Measurements from ENCODE around the gene HENMT1. TPM values are rescaled to one million over a fixed set of nuclear protein-coding genes. Genes with fewer than 3 reads are reported as not detected.

HENMT1 gene
- total RNA-seq, 1 experiment from 2014 or later, result not detected

DNA sequence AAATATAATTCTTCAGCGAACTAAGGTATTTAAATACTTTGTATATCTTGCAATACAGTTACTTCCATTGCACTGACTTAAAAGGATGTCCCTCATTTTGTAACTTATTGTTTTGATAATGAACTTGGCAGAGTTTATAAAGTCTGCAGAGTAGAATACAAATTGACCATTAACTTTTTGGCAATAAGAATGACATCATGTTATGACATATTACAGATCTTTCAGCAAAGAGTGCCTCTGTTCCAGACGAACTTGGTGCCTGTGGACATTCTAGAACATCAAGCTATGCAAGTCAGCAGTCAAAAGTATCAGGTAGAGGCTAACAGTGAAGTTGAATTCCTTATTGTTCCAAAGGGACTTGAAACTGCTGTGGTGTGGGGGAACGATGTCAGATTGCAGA is 32.9 kb downstream of the HENMT1 start:
- no peaks in the 10 kb centered on the region for H3K9me3 Mint-ChIP-seq (ENCODE audit: unreplicated experiment)
- no peak overlapping the region for H3K27ac Mint-ChIP-seq (ENCODE audit: low read depth, unreplicated experiment)
- no peaks in the 10 kb centered on the region for H3K36me3 Mint-ChIP-seq (ENCODE audit: insufficient read depth, unreplicated experiment)
- no TSS peak for BruUV-seq (replicated peaks)
- no peak for DNase-seq (ENCODE audit: unreplicated experiment)
- H3K4me1 Mint-ChIP-seq (ENCODE audit: insufficient read depth, unreplicated experiment), result no peaks in the 10 kb centered on the region
- H3K4me3 Mint-ChIP-seq (ENCODE audit: unreplicated experiment), result no peak overlapping the region
- intact Hi-C loops (cut with micrococcal nuclease), result no loop called here
- ChIA-PET POLR2A (interaction anchor here (1.5 kb wide), 1 partner anchor 10 kb away, joined by 3 read pairs; no protein-coding TSS in a partner anchor), CTCF (no interaction called here)
- TF ChIP-seq, protein P1, sequence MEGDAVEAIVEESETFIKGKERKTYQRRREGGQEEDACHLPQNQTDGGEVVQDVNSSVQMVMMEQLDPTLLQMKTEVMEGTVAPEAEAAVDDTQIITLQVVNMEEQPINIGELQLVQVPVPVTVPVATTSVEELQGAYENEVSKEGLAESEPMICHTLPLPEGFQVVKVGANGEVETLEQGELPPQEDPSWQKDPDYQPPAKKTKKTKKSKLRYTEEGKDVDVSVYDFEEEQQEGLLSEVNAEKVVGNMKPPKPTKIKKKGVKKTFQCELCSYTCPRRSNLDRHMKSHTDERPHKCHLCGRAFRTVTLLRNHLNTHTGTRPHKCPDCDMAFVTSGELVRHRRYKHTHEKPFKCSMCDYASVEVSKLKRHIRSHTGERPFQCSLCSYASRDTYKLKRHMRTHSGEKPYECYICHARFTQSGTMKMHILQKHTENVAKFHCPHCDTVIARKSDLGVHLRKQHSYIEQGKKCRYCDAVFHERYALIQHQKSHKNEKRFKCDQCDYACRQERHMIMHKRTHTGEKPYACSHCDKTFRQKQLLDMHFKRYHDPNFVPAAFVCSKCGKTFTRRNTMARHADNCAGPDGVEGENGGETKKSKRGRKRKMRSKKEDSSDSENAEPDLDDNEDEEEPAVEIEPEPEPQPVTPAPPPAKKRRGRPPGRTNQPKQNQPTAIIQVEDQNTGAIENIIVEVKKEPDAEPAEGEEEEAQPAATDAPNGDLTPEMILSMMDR (IDR thresholded peaks at IDR 0.05; ENCODE audit: unreplicated experiment), result no peak
- H3K27me3 Mint-ChIP-seq (ENCODE audit: insufficient read depth, unreplicated experiment), result no peaks in the 10 kb centered on the region

- Mint-ChIP-seq H3K27ac (ENCODE audit: low read depth, unreplicated experiment) (no peak overlapping the region), H3K4me3 (ENCODE audit: unreplicated experiment) (no peak overlapping the region), H3K9me3 (ENCODE audit: unreplicated experiment) (no peaks in the 10 kb centered on the region), H3K27me3 (ENCODE audit: insufficient read depth, unreplicated experiment) (no peaks in the 10 kb centered on the region), H3K36me3 (ENCODE audit: insufficient read depth, unreplicated experiment) (no peaks in the 10 kb centered on the region), H3K4me1 (ENCODE audit: insufficient read depth, unreplicated experiment) (no peaks in the 10 kb centered on the region)
- intact Hi-C loops (cut with micrococcal nuclease), result no loop called here
- no TSS peak for BruUV-seq (replicated peaks)
- ChIA-PET POLR2A (no interaction called here), CTCF (no interaction called here)
- DNase-seq (ENCODE audit: unreplicated experiment), result no peak
- TF ChIP-seq, protein P1 (IDR thresholded peaks at IDR 0.05; ENCODE audit: unreplicated experiment), result no peak
Measured at GRCh38 chr1:108627256-108627655, 33.6 kb downstream of the HENMT1 start.

DNA sequence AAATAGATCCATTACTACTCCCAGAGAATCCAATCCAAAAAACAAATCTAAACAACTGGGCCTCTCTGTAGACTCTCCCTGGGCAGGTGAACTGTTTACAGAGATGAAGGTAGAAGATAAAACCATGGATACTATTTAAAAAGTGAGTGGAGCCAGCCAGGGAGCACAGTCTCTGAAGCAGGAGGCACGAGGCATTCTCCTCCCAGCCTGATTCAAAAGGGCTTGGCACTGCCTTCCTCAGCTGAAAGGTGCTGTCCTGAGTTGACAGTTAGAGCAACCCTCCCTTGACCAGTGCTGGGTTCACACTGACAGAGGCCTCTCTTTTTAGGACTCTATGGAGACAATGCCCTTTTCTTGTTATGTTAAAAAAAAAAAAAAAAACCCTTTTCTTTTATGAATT is 36.8 kb downstream of the HENMT1 start:
- POLR2A ChIA-PET, result no interaction called here
- Mint-ChIP-seq H3K36me3 (ENCODE audit: insufficient read depth, unreplicated experiment) (no peaks in the 10 kb centered on the region), H3K4me1 (ENCODE audit: insufficient read depth, unreplicated experiment) (no peaks in the 10 kb centered on the region), H3K9me3 (ENCODE audit: unreplicated experiment) (no peaks in the 10 kb centered on the region), H3K27me3 (ENCODE audit: insufficient read depth, unreplicated experiment) (no peaks in the 10 kb centered on the region), H3K27ac (ENCODE audit: low read depth, unreplicated experiment) (no peak overlapping the region), H3K4me3 (ENCODE audit: unreplicated experiment) (no peak overlapping the region)
- intact Hi-C loops (cut with micrococcal nuclease), result no loop called here
- TF ChIP-seq, protein P1 (IDR thresholded peaks at IDR 0.05; ENCODE audit: unreplicated experiment), result no peak
- DNase-seq (ENCODE audit: unreplicated experiment), result no peak
- BruUV-seq (replicated peaks), result no TSS peak
- CTCF ChIA-PET, result interaction anchor here (1.2 kb wide), 1 partner anchor 19 kb away, joined by 3 read pairs; no protein-coding TSS in a partner anchor

DNA sequence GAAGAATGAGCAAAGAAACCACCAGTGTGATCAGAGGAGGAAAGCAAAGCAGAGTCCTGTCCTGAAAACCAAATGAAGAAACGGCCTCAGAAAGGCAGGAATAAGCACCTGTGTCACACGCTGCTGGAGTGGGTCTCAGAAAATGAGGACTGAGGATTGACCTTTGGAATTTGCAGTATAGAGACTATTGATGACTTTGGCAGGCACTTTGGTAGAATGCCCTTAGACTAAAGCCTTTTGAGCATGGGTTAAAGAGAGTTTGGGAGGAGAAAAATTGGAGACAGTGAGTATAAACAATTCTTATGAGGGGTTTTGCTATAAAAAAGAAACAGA is 43.2 kb downstream of the HENMT1 start:
- H3K27ac Mint-ChIP-seq (ENCODE audit: low read depth, unreplicated experiment), result no peak overlapping the region
- intact Hi-C loops (cut with micrococcal nuclease), result no loop called here
- H3K36me3 Mint-ChIP-seq (ENCODE audit: insufficient read depth, unreplicated experiment), result no peaks in the 10 kb centered on the region
- ChIA-PET CTCF (no interaction called here), POLR2A (no interaction called here)
- H3K27me3 Mint-ChIP-seq (ENCODE audit: insufficient read depth, unreplicated experiment), result no peaks in the 10 kb centered on the region
- DNase-seq (ENCODE audit: unreplicated experiment), result no peak
- H3K9me3 Mint-ChIP-seq (ENCODE audit: unreplicated experiment), result no peaks in the 10 kb centered on the region
- TF ChIP-seq, protein P1 (IDR thresholded peaks at IDR 0.05; ENCODE audit: unreplicated experiment), result no peak
- no peak overlapping the region for H3K4me3 Mint-ChIP-seq (ENCODE audit: unreplicated experiment)
- H3K4me1 Mint-ChIP-seq (ENCODE audit: insufficient read depth, unreplicated experiment), result no peaks in the 10 kb centered on the region
- BruUV-seq (replicated peaks), result no TSS peak
